HepG2 (cell line): Measurements from ENCODE around the gene PRKCG. TPM values are rescaled to one million over a fixed set of nuclear protein-coding genes. Genes with fewer than 3 reads are reported as not detected.
"Not testable (repeated sequence)": the region's sequence is repeated elsewhere in the genome, so short reads cannot be mapped to it uniquely, and the experiment has no call there.

Experiments
- ATAC-seq: fragments of 200-7000 bp; cut with Tn5 transposase; 3 replicates; pipeline ENCODE4 v1.9.1; 2020; ENCODE audit warnings: mild to moderate bottlenecking, moderate library complexity
- BruUV-seq: library from RNA; stranded (reverse); fragments of 400-500 nt; replicated peaks from 2 replicates; lab custom pipeline; 2021; lab: Mats Ljungman, UMichigan
- CTCF ChIA-PET: fragments of 300-600 bp; formaldehyde crosslinking; extraction: SDS; loops from one replicate; lab custom pipeline; 2021; ENCODE audit warnings: low total read pairs, inconsistent platforms, low intra/inter-chr PET ratio; lab: Yijun Ruan, JAX
- POLR2A ChIA-PET: fragments of 350-600 bp; sonication (Branson Sonifier 250); formaldehyde crosslinking; loops from one replicate; lab custom pipeline; 2020; ENCODE audit warnings: antibody characterized with exemption, inconsistent platforms; lab: Yijun Ruan, JAX
- DNase-seq: peaks from one replicate; pipeline ENCODE4 v3.0.0-alpha.2; 2015; ENCODE audit warnings: low spot score
- FAIRE-seq: peaks from 3 replicates; lab custom pipeline; 2011; peaks lifted over from hg19 to GRCh38; lab: Jason Lieb, UNC
- H2AFZ ChIP-seq: one replicate; pipeline ENCODE4 v1.6.1; 2011; ENCODE audit warnings: low read length, inconsistent platforms
- H3K27ac ChIP-seq: fragments of 300-600 bp; 3 replicates; pipeline ENCODE4 v1.8.0; 2011; ENCODE audit warnings: mixed run types, mild to moderate bottlenecking, mixed read lengths, low read length, inconsistent platforms; ENCODE audit not compliant: insufficient read depth; ENCODE audit errors: extremely low read length
- H3K27me3 ChIP-seq, 2 experiments: fragments of 200-600 bp in 1 of 2; 2 replicates in 1 of 2; 3 replicates in 1 of 2; pipeline versions ENCODE4 v1.6.0 to v1.8.0; 2011; ENCODE audit warnings: low read length in 2 of 2, mild to moderate bottlenecking in 2 of 2, moderate library complexity in 2 of 2, inconsistent platforms in 1 of 2; ENCODE audit not compliant: insufficient read depth in 2 of 2, control insufficient read depth in 1 of 2
- H3K36me3 ChIP-seq, 2 experiments: fragments of 200-600 bp in 1 of 2; replicated peaks in 1 of 2; 2 replicates in 1 of 2; 3 replicates in 1 of 2; pipeline versions ENCODE4 v1.5.1 to v1.8.0; 2011; ENCODE audit warnings: low read length in 2 of 2, inconsistent platforms in 1 of 2; ENCODE audit not compliant: insufficient read depth in 2 of 2, control insufficient read depth in 1 of 2
- H3K4me1 ChIP-seq: 2 replicates; pipeline ENCODE4 v1.5.1; 2012; ENCODE audit warnings: low read length, inconsistent platforms; ENCODE audit not compliant: insufficient read depth
- H3K4me2 ChIP-seq: 2 replicates; pipeline ENCODE4 v1.6.0; 2011; ENCODE audit warnings: low read depth, low read length, inconsistent platforms
- H3K4me3 ChIP-seq, 3 experiments: fragments of 200-600 bp in 1 of 3; sonication (generic), shearing (Covaris generic) in 1 of 3; replicated peaks in 1 of 3; 2 replicates each; pipeline ENCODE4 v1.5.1; 2011 to 2016; ENCODE audit warnings: low read length in 3 of 3, inconsistent platforms in 2 of 3, low read depth in 2 of 3, mild to moderate bottlenecking in 2 of 3, control low read depth in 1 of 3, mixed read lengths in 1 of 3; ENCODE audit not compliant: insufficient read depth in 1 of 3
- H3K79me2 ChIP-seq: one replicate; pipeline ENCODE4 v1.6.1; 2011; ENCODE audit warnings: low read length, inconsistent platforms; ENCODE audit not compliant: insufficient read depth
- H3K9ac ChIP-seq: 2 replicates; pipeline ENCODE4 v1.6.0; 2011; ENCODE audit warnings: mild to moderate bottlenecking, low read depth, low read length, inconsistent platforms; ENCODE audit not compliant: insufficient read depth
- H3K9me3 ChIP-seq: 2 replicates; pipeline ENCODE4 v1.5.1; 2012; ENCODE audit warnings: mild to moderate bottlenecking, low read length
- H4K20me1 ChIP-seq: 2 replicates; pipeline ENCODE4 v1.6.0; 2011; ENCODE audit warnings: inconsistent platforms, mild to moderate bottlenecking, low read length, moderate library complexity; ENCODE audit not compliant: insufficient read depth
- WGBS: methylation state at CpG from one replicate; pipeline ENCODE4 v1.1.6; 2017; ENCODE audit warnings: low lambda C conversion rate; 5-methylcytosine and 5-hydroxymethylcytosine counted together
- in situ Hi-C: cut with HindIII; loops from 2 replicates; pipeline ENCODE4 v1.10.0; 2017; ENCODE audit warnings: low pct_unique_long_range_greater_than_20kb; ENCODE audit not compliant: extremely low pct_ligation_motif_present
- intact Hi-C: fragments of 100-400 bp; cut with micrococcal nuclease; formaldehyde crosslinking; loops from one replicate; pipeline ENCODE4 v1.10.0; 2022; ENCODE audit not compliant: unreplicated experiment
- polyA plus RNA-seq, 8 experiments: library from polyadenylated mRNA; depleted of rRNA in 3 of 8; stranded (reverse) in 7 of 8; unstranded in 1 of 8; fragments of >200 nt; fragmentation: Illumina TruSeq in 4 of 8; extraction: Trizol in 4 of 8; gene quantifications; 2 replicates each; pipeline versions ENCODE4 v1.2.1 to v1.2.3, GENCODE V29; 2011 to 2016; ENCODE audit warnings: low read depth in 4 of 8, missing spikeins in 1 of 8, mixed read lengths in 1 of 8; ENCODE audit not compliant: insufficient read depth in 1 of 8
- total RNA-seq, 5 experiments: library from RNA; depleted of rRNA; stranded (reverse); fragments of >200 nt; fragmentation: Illumina TruSeq; extraction: Trizol; gene quantifications; 2 replicates each; pipeline ENCODE4 v1.2.3, GENCODE V29; 2016; ENCODE audit warnings: low read depth in 1 of 5

PRKCG gene
- total and polyA plus RNA-seq, 2 of the 13 experiments (the other 11 are each of a cell fraction or from before 2014, with no cell fraction given), result 0.02 to 0.03 TPM

DNA sequence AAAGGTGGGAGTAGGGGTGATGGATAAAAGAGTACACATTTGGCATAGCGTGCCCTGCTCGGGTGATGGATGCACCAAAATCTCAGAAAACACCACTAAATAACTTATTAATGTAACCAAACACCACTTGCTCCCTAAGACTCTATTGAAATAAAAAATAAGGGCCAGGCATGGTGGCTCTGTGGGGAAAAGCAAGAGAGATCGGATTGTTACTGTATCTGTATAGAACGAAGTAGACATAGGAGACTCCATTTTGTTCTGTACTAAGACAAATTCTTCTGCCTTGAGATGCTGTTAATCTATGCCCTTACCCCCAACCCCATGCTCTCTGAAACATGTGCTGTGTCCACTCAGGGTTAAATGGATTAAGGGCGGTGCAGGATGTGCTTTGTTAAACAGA is 43.6 kb upstream of the PRKCG start:
- H3K4me3 ChIP-seq, ATAC-seq, H3K27me3 ChIP-seq, H3K36me3 ChIP-seq, H3K9ac ChIP-seq, H3K9me3 ChIP-seq, CTCF ChIA-PET, H4K20me1 ChIP-seq, BruUV-seq, in situ Hi-C loops, H2AFZ ChIP-seq, FAIRE-seq, DNase-seq, H3K79me2 ChIP-seq, H3K4me2 ChIP-seq, H3K27ac ChIP-seq, intact Hi-C loops, POLR2A ChIA-PET: not testable (repeated sequence)
- WGBS, result 26% methylated on average over 5 of the region's 5 CpGs
- peaks cover 20% of the 10 kb centered on the region for H3K4me1 ChIP-seq

DNA sequence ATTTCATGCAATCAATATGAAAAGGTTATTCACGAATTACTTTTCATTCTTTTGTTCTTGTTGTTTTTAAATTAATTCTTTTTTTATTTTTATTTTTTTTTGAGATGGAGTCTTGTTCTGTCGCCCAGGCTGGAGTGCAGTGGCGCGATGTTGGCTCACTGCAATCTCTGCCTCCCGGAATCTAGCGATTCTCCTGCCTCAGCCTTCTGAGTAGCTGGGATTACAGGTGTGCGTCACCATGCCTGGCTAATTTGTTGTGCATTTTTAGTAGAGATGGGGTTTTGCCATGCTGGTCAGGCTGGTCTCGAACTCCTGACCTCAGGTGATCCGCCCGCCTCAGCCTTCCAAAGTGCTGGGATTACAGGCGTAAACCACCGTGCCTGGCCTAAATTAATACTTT is 41.8 kb upstream of the PRKCG start:
- in situ Hi-C loops (loop anchor here (5.0 kb wide), 1 partner anchor 42 kb away; the partner anchor contains the start of gene PRKCG), intact Hi-C loops (loop anchor here (5.0 kb wide), 1 partner anchor 33 kb away; no protein-coding TSS in a partner anchor)
- H3K36me3 ChIP-seq, H4K20me1 ChIP-seq, H3K4me3 ChIP-seq, H3K4me2 ChIP-seq, CTCF ChIA-PET, FAIRE-seq, ATAC-seq, H3K9me3 ChIP-seq, BruUV-seq, H2AFZ ChIP-seq, H3K9ac ChIP-seq, DNase-seq, H3K79me2 ChIP-seq, H3K27ac ChIP-seq, H3K27me3 ChIP-seq: not testable (repeated sequence)
- 75% methylated on average over 12 of the region's 12 CpGs for WGBS
- POLR2A ChIA-PET, result interaction anchor here (0.7 kb wide), 1 partner anchor 26 kb away, joined by 5 read pairs; no protein-coding TSS in a partner anchor
- H3K4me1 ChIP-seq, result peaks cover 29% of the 10 kb centered on the region

DNA sequence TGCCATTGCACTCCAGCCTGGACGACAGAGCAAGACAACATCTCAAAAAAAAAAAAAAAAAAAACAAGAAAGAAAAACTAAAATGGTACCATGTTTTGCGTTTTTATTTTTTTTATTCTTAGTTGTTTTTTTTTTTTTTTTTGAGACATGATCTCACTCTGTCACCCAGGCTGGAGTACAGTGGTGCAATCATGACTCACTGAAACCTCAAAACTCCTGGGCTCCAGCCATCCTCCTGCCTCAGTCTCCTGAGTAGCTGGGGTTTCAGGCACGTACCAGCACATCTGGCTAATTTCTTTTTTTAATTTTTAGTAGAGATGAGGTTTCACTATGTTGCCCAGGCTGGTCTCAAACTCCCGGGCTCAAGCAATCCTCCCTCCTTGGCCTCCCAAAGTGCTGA is 41.1 kb upstream of the PRKCG start:
- not testable (repeated sequence) for H3K27me3 ChIP-seq, FAIRE-seq, H3K79me2 ChIP-seq, DNase-seq, H3K9ac ChIP-seq, H3K4me2 ChIP-seq, H2AFZ ChIP-seq, ATAC-seq, H3K27ac ChIP-seq, H4K20me1 ChIP-seq, BruUV-seq, H3K36me3 ChIP-seq, H3K9me3 ChIP-seq, H3K4me3 ChIP-seq
- WGBS, result 31% methylated on average over 4 of the region's 4 CpGs
- POLR2A ChIA-PET, result interaction anchor here (0.7 to 1.2 kb wide), 2 partner anchors 25 to 27 kb away, joined by 3 to 5 read pairs; partner anchors contain the start of gene MYADM
- CTCF ChIA-PET, result interaction anchor here (2.1 to 2.6 kb wide), 3 partner anchors 41 to 189 kb away, joined by 14 to 34 read pairs (median 28); partner anchors contain the start of gene PRKCG
- intact Hi-C loops, result loop anchor here (5.0 kb wide), 1 partner anchor 34 kb away; no protein-coding TSS in a partner anchor
- in situ Hi-C loops, result loop anchor here (5.0 kb wide), 1 partner anchor 41 kb away; the partner anchor contains the start of gene PRKCG
- peaks cover 29% of the 10 kb centered on the region for H3K4me1 ChIP-seq
